ENCODE data around the gene DZIP3. TPM values are rescaled to one million over a fixed set of nuclear protein-coding genes. Genes with fewer than 3 reads are reported as not detected.

DZIP3 gene
- polyA plus RNA-seq, 3 donors: 0.92 to 1.2 (median 1.1) TPM

GRCh38 chr3:108565506-108565905, 24.0 kb upstream of the DZIP3 start:
- no peaks in the 10 kb centered on the region for H3K4me1 Mint-ChIP-seq
- Histone ChIP-seq H3K27me3 (ENCODE audit: control insufficient read depth in 2 of 2, insufficient read depth in 2 of 2, low read length in 2 of 2) (no peaks in the 10 kb centered on the region), H4K20me1 (ENCODE audit: insufficient read depth, low read length) (no peaks in the 10 kb centered on the region), H3K36me3 (replicated peaks in 1 of 2; ENCODE audit: control insufficient read depth in 1 of 2, insufficient read depth in 2 of 2, low read length in 2 of 2) (peaks cover 41 to 84% of the 10 kb centered on the region in 2 donors), H3K4me1 (ENCODE audit: control insufficient read depth in 1 of 2, insufficient read depth in 2 of 2, low read length in 2 of 2) (no peaks in the 10 kb centered on the region), H3K4me3 (replicated peaks in 1 of 3; ENCODE audit: low read depth in 2 of 3, low read length in 3 of 3) (no peak overlapping the region), H2AFZ (ENCODE audit: insufficient read depth, low read depth, low read length, poor library complexity, severe bottlenecking) (no peak overlapping the region), H3K79me2 (ENCODE audit: insufficient read depth, low read length) (no peaks in the 10 kb centered on the region), H3K4me2 (replicated peaks; ENCODE audit: extremely low read depth, low read length, poor library complexity, severe bottlenecking) (no peak overlapping the region), H3K9ac (ENCODE audit: insufficient read depth, low read length, poor library complexity, severe bottlenecking) (no peak overlapping the region), H3K27ac (ENCODE audit: low read depth in 1 of 2, low read length in 2 of 2) (no peak overlapping the region), H3K9me3 (replicated peaks in 1 of 2; ENCODE audit: control insufficient read depth in 1 of 2, insufficient read depth in 1 of 2, low read length in 2 of 2) (no peaks in the 10 kb centered on the region)
- H3K27ac Mint-ChIP-seq: no peak overlapping the region
- intact Hi-C loops (cut with micrococcal nuclease): no loop called here
- no peak overlapping the region for H3K4me3 Mint-ChIP-seq
- H3K9me3 Mint-ChIP-seq: peaks cover 0 to 1% (median 0%) of the 10 kb centered on the region in 7 donors
- no peak for DNase-seq
- no peaks in the 10 kb centered on the region for H3K27me3 Mint-ChIP-seq (ENCODE audit: low read depth in 3 of 3)
- no CpG with 5 or more reads among the region's 3 CpGs for WGBS (ENCODE audit: insufficient coverage)
- H3K36me3 Mint-ChIP-seq: peaks cover 47 to 55% of the 10 kb centered on the region in 2 donors
- TF ChIP-seq, protein P1, sequence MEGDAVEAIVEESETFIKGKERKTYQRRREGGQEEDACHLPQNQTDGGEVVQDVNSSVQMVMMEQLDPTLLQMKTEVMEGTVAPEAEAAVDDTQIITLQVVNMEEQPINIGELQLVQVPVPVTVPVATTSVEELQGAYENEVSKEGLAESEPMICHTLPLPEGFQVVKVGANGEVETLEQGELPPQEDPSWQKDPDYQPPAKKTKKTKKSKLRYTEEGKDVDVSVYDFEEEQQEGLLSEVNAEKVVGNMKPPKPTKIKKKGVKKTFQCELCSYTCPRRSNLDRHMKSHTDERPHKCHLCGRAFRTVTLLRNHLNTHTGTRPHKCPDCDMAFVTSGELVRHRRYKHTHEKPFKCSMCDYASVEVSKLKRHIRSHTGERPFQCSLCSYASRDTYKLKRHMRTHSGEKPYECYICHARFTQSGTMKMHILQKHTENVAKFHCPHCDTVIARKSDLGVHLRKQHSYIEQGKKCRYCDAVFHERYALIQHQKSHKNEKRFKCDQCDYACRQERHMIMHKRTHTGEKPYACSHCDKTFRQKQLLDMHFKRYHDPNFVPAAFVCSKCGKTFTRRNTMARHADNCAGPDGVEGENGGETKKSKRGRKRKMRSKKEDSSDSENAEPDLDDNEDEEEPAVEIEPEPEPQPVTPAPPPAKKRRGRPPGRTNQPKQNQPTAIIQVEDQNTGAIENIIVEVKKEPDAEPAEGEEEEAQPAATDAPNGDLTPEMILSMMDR (IDR thresholded peaks at IDR 0.05): no peak

- peaks cover 32 to 84% of the 10 kb centered on the region in 2 donors for H3K36me3 ChIP-seq (replicated peaks in 1 of 2; ENCODE audit: control insufficient read depth in 1 of 2, insufficient read depth in 2 of 2, low read length in 2 of 2)
- peaks cover 0 to 1% (median 0%) of the 10 kb centered on the region in 7 donors for H3K9me3 Mint-ChIP-seq
- no peak for DNase-seq
- H3K9me3 ChIP-seq (replicated peaks in 1 of 2; ENCODE audit: control insufficient read depth in 1 of 2, insufficient read depth in 1 of 2, low read length in 2 of 2): no peaks in the 10 kb centered on the region
- WGBS (ENCODE audit: insufficient coverage): no CpG with 5 or more reads among the region's 1 CpG
- H3K4me3 ChIP-seq (replicated peaks in 1 of 3; ENCODE audit: low read depth in 2 of 3, low read length in 3 of 3): no peak overlapping the region
- no peaks in the 10 kb centered on the region for H3K79me2 ChIP-seq (ENCODE audit: insufficient read depth, low read length)
- no peak overlapping the region for H3K4me2 ChIP-seq (replicated peaks; ENCODE audit: extremely low read depth, low read length, poor library complexity, severe bottlenecking)
- no peak overlapping the region for H3K9ac ChIP-seq (ENCODE audit: insufficient read depth, low read length, poor library complexity, severe bottlenecking)
- H3K4me1 Mint-ChIP-seq: no peaks in the 10 kb centered on the region
- TF ChIP-seq, protein P1 (IDR thresholded peaks at IDR 0.05): no peak
- H2AFZ ChIP-seq (ENCODE audit: insufficient read depth, low read depth, low read length, poor library complexity, severe bottlenecking): no peak overlapping the region
- intact Hi-C loops (cut with micrococcal nuclease): no loop called here
- no peaks in the 10 kb centered on the region for H3K4me1 ChIP-seq (ENCODE audit: control insufficient read depth in 1 of 2, insufficient read depth in 2 of 2, low read length in 2 of 2)
- peaks cover 38 to 45% of the 10 kb centered on the region in 2 donors for H3K36me3 Mint-ChIP-seq
- no peaks in the 10 kb centered on the region for H4K20me1 ChIP-seq (ENCODE audit: insufficient read depth, low read length)
- no peak overlapping the region for H3K27ac Mint-ChIP-seq
- H3K27ac ChIP-seq (ENCODE audit: low read depth in 1 of 2, low read length in 2 of 2): no peak overlapping the region
- H3K27me3 ChIP-seq (ENCODE audit: control insufficient read depth in 2 of 2, insufficient read depth in 2 of 2, low read length in 2 of 2): no peaks in the 10 kb centered on the region
- H3K27me3 Mint-ChIP-seq (ENCODE audit: low read depth in 3 of 3): no peaks in the 10 kb centered on the region
- no peak overlapping the region for H3K4me3 Mint-ChIP-seq
Measured at GRCh38 chr3:108566599-108566998, 22.9 kb upstream of the DZIP3 start.

All from CD14-positive monocyte (primary cell).